ENCODE measurements around the gene GCK.

Gene GCK

DNA sequence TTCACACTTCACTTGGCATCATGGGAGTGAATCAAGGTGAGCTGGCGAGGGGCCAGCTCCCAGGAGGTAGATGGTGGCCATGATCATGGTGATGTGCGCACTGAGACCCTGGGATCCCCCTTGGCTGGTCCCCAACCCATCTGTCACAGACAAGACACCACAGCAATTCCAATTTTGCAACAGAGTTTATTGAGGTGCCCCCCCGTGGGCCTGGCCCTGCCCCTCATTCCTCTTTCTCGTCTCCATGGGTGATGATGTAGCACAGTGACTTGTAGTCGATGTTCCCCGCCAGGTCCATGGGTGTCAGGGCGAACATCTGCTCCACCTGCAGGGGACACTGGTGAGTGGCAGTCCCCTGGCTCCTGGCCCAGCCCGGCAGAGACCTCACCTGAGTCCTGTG, 50.5 kb downstream of the GCK start:
- no peak for DNase-seq (ENCODE audit: low read depth, low spot score)
- no peak overlapping the region for H3K4me3 ChIP-seq (ENCODE audit: low read depth, low read length)
- in situ Hi-C loops (cut with HindIII; ENCODE audit: low sequenced_read_pairs): no loop called here
- TF ChIP-seq CTCF (IDR thresholded peaks at IDR 0.05; ENCODE audit: low read depth, low read length): no peak

GRCh38 chr7:44136731-44137130, 52.5 kb downstream of the GCK start:
- in situ Hi-C loops (cut with HindIII; ENCODE audit: low sequenced_read_pairs): no loop called here
- no peak for TF ChIP-seq CTCF (IDR thresholded peaks at IDR 0.05; ENCODE audit: low read depth, low read length)
- no peak for DNase-seq (ENCODE audit: low read depth, low spot score)
- H3K4me3 ChIP-seq (ENCODE audit: low read depth, low read length): no peak overlapping the region

DNA sequence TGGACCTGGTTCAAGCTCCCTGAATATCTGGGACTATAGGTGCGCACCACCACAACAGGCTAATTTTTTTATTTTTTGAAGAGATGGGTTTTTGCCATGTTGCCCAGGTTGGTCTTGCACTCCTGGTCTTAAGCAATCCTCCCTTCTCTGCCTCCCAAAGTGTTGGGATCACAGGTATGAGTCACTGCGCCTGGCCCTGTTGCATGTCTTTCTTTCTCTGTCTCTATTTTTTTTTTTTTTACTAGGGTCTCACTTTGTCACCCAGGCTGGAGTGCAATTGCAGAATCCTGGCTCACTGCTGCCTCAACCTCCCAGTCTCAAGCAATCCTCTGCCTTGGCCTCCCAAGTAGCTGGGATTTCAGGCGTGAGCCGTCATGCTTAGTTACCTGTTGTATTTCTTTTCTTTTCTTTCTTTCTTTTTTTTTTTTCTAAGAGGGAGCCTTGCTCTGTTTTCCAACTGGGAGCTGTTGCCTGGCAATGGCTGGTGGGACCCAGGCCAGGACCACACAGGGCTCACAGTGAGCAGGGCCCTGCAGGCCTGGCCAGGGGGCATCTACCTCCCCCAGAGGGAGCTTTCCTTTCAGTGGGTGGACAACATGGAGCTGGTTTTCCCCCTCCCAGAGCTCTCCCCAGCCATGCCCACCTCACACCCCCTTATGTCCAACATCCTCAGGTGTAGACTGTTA, 54.2 kb downstream of the GCK start:
- in situ Hi-C loops (cut with HindIII; ENCODE audit: low sequenced_read_pairs): no loop called here
- H3K4me3 ChIP-seq (ENCODE audit: low read depth, low read length): no peak overlapping the region
- no peak for TF ChIP-seq CTCF (IDR thresholded peaks at IDR 0.05; ENCODE audit: low read depth, low read length)
- no peak for DNase-seq (ENCODE audit: low read depth, low spot score)

DNA sequence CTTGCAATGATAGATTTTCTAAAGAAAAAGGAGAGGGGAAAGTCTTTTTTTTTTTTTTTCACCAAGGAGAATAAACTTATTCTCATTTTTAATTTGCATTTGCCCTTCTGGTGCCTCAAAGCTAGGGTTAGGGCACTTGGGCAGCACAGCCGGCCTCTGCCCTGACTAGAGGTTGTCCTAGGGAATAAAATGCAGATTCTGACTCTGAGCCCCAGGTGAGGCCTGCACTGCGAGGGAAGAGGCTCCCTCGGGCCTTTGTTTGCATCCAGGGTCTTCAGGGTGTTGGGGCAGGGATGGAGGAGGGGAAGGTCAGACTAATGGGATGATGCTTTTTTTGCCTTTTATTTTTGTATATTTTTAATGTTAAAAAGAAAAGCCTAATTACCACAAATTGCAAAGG, 55.9 kb downstream of the GCK start:
- no peak for TF ChIP-seq CTCF (IDR thresholded peaks at IDR 0.05; ENCODE audit: low read depth, low read length)
- H3K4me3 ChIP-seq (ENCODE audit: low read depth, low read length): no peak overlapping the region
- no peak for DNase-seq (ENCODE audit: low read depth, low spot score)
- in situ Hi-C loops (cut with HindIII; ENCODE audit: low sequenced_read_pairs): no loop called here

DNA sequence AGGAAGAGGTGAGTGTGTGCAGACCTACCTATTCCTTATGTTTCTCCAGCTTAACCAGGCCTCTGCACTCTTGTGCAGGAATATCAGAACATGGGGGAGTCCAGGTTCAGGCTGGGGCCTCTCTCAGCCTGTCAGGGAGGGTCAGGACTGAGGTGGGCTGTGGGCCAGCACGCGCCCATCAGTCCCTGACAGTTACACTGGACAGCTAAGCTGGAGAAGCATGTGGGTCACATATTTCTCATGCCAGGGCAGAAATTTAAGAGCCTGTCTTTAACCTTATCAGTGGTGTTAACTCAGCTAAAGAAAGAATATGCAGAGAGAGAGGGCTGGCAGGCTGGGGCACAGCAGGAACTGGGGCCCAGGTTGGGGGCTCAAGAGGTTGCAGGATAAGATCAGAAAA, 57.2 kb downstream of the GCK start:
- no peak overlapping the region for H3K4me3 ChIP-seq (ENCODE audit: low read depth, low read length)
- no peak for TF ChIP-seq CTCF (IDR thresholded peaks at IDR 0.05; ENCODE audit: low read depth, low read length)
- DNase-seq (ENCODE audit: low read depth, low spot score): no peak
- in situ Hi-C loops (cut with HindIII; ENCODE audit: low sequenced_read_pairs): no loop called here

DNA sequence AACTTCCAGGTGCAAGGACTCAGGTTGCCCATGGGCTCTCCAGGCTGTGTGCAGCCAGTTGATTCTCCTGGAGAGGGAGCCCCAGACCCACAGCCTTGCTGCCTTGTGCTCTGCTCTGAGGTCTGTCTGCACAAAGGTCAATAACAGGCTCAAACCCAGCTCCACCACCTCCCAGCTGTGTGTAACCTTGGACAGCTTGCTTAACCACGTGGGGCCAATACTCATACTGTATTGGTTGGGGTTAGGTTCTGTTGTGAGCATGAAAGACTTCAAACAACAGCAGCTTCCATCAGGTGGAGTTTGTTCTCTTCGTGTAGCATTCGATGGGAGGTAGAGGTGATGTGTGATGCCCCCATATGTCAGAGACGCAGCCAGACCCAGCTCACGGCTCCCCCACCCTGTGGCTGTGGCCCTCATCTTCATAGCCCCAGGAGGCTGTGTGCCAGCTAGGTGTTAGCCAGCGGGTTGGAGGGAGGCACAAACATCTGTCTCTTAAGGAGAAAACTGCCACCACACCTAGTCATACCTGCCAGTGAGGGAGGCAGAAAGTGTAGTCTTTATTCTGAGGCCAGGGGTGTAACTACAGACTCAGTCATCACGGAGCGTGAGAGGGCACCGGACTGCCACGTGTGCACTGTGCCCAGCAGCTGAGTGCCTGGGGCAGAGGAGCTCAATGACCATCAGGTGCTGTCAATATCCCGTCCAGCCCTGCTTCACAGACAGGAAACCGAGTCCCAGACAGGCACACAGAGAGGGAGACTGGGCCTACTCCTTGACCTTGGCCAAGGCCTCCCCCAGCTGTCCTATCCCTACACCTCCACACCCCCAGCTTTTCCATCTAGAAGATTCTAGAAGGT, 57.8 kb downstream of the GCK start:
- no peak overlapping the region for H3K4me3 ChIP-seq (ENCODE audit: low read depth, low read length)
- in situ Hi-C loops (cut with HindIII; ENCODE audit: low sequenced_read_pairs): no loop called here
- no peak for DNase-seq (ENCODE audit: low read depth, low spot score)
- peak; percentile 51 for TF ChIP-seq CTCF (IDR thresholded peaks at IDR 0.05; ENCODE audit: low read depth, low read length)
